ENCODE results near the gene AURKB.

DNA sequence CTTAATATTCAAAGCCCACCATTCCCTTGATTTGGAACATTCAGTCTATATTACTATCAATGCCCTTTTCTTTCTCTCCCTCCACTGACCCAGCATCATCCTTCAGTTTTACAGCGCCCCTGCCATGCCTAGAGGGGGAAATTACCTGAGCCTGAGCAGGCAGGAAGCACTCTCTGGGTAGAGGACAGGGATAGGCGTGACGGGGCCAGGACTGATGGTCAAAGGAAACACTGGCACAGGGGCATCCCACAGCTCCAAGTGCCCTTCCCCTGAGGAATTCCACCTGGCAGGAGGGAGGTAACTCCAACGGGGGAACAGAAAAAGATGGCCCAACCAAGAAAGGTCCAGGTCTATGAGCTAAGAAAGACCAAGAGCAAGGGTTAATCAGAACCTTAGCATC lies 27.5 kb upstream of the AURKB start:
- TF ChIP-seq, protein P1, sequence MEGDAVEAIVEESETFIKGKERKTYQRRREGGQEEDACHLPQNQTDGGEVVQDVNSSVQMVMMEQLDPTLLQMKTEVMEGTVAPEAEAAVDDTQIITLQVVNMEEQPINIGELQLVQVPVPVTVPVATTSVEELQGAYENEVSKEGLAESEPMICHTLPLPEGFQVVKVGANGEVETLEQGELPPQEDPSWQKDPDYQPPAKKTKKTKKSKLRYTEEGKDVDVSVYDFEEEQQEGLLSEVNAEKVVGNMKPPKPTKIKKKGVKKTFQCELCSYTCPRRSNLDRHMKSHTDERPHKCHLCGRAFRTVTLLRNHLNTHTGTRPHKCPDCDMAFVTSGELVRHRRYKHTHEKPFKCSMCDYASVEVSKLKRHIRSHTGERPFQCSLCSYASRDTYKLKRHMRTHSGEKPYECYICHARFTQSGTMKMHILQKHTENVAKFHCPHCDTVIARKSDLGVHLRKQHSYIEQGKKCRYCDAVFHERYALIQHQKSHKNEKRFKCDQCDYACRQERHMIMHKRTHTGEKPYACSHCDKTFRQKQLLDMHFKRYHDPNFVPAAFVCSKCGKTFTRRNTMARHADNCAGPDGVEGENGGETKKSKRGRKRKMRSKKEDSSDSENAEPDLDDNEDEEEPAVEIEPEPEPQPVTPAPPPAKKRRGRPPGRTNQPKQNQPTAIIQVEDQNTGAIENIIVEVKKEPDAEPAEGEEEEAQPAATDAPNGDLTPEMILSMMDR (IDR thresholded peaks at IDR 0.05; ENCODE audit: insufficient read depth, low read depth, low read length), result no peak
- no peak for TF ChIP-seq EZH2 (IDR thresholded peaks at IDR 0.05; ENCODE audit: insufficient read depth, low read length)
